ENCODE results near the gene ZNF593. TPM values are rescaled to one million over a fixed set of nuclear protein-coding genes. Genes with fewer than 3 reads are reported as not detected.

ZNF593 gene
- polyA plus RNA-seq, 2 of the 4 experiments (the other 2 are of a cell fraction), result 27.2 to 45.4 TPM

- no peak for DNase-seq (ENCODE audit: low read depth in 1 of 2, low spot score in 1 of 2)
- no peak overlapping the region for H3K4me3 ChIP-seq
- ChIA-PET CTCF (interaction anchor here (1.1 to 7.1 kb wide), 7 partner anchors 9 to 200 kb away, joined by 3 to 46 read pairs (median 5); no protein-coding TSS in a partner anchor), POLR2A (interaction anchor here (1.7 kb wide), 1 partner anchor 23 kb away, joined by 8 read pairs; no protein-coding TSS in a partner anchor)
- FAIRE-seq, result no peak
- no peak for ATAC-seq
- H3K9me3 ChIP-seq, result no peaks in the 10 kb centered on the region
- H3K4me1 ChIP-seq, result peaks cover 39% of the 10 kb centered on the region
- WGBS (ENCODE audit: missing lambda C conversion rate), result 86% methylated on average over 8 of the region's 8 CpGs
- peak overlapping the region; percentile 63; the same call in 1 of the 3 replicates for H3K4me2 ChIP-seq
- TF ChIP-seq CBX8 (IDR thresholded peaks at IDR 0.05) (no peak), SMC3 (IDR thresholded peaks at IDR 0.05) (no peak), BHLHE40 (IDR thresholded peaks at IDR 0.05; ENCODE audit: low read depth, low read length) (no peak)
- H3K27ac ChIP-seq, result peak overlapping the region; percentile 17 to 56; a peak in 3 of 6 replicates
Observed at GRCh38 chr1:26121854-26122773, 47.6 kb upstream of the ZNF593 start.

DNA sequence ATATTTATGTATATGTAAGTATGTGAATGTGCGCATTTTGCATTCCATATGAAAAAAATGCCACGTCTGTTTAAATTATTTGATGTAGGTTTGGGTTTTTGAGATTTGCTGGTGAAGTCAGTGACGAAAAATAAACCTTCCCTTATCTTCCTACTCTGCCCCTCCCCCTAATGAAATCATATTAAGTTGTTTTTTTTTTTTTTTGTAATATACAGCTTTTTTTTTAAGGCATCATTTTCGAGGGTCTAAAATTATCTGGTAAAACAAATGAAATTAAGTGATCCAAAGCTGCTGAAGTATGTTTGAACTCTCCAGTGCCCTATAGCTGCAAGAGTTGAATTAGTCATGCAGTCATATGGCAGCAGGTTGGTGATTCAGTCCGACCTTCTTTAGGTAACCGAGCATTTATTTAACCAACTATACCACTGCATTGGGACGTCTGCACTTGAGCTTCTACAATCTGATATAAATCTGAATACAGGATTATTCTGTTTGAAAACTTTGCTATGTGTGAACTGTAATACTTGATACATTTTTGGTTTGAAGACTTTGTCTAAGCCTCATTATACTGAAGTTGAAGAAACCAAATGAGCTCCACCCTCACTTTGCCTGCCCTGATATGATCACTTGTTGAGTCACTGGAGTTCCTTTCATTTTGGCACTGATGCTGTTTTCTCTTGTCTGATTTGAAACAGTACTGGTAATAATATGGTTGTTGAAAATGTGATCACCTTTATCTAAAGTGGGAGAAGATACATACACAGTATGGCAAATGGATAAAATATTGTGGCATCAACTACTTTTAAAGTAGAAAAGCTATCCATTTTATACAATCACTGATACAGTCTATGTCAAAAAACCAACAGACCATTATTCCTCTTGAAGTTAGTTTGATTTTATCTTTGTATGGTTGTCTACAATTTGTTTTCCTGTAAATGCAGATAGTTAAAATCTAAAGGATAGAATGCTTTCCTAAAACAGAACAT lies 46.4 kb upstream of the ZNF593 start:
- TF ChIP-seq FOSL2 (IDR thresholded peaks at IDR 0.05), result peak; percentile 40; the same call in 1 of the 2 replicates
- TF ChIP-seq FOSL2 (CRISPR knock-in tag; IDR thresholded peaks at IDR 0.05), result peak; percentile 60
- TF ChIP-seq RNF2 (IDR thresholded peaks at IDR 0.05; ENCODE audit: borderline replicate concordance, low read depth), result no peak
- TF ChIP-seq JUNB (IDR thresholded peaks at IDR 0.05), result peak; percentile 41
- ChIA-PET POLR2A (interaction anchor here (0.6 to 1.7 kb wide), 4 partner anchors 10 to 22 kb away, joined by 5 to 8 read pairs (median 6); partner anchors contain the start of gene PDIK1L), CTCF (interaction anchor here (1.0 to 7.1 kb wide), 9 partner anchors 8 to 88 kb away, joined by 3 to 46 read pairs (median 4); no protein-coding TSS in a partner anchor)
- Histone ChIP-seq H3K4me2 (peak overlapping the region; percentile 63), H3K4me3 (no peak overlapping the region), H3K9me3 (no peaks in the 10 kb centered on the region), H3K4me1 (peaks cover 39% of the 10 kb centered on the region), H3K27ac (peak overlapping the region; percentile 26 to 56; a peak in 3 of 6 replicates)
- DNase-seq (ENCODE audit: low read depth in 1 of 2, low spot score in 1 of 2) (peak in 1 of 2 experiments; percentile 21), ATAC-seq (peak; percentile 79 to 87), FAIRE-seq (no peak)
- WGBS (ENCODE audit: missing lambda C conversion rate), result 38% methylated on average over 7 of the region's 7 CpGs

- no peak overlapping the region for H3K4me3 ChIP-seq
- ChIA-PET POLR2A (no interaction called here), CTCF (interaction anchor here (0.7 to 7.1 kb wide), 6 partner anchors 14 to 40 kb away, joined by 3 to 46 read pairs (median 4); no protein-coding TSS in a partner anchor)
- no peak for TF ChIP-seq REST (IDR thresholded peaks at IDR 0.05)
- TF ChIP-seq HMGXB4 (CRISPR knock-in tag; IDR thresholded peaks at IDR 0.05; ENCODE audit: borderline replicate concordance), result no peak
- TF ChIP-seq FOSB (CRISPR knock-in tag; IDR thresholded peaks at IDR 0.05), result no peak
- no peak for TF ChIP-seq RCOR1 (IDR thresholded peaks at IDR 0.05; ENCODE audit: low read depth, low read length)
- no peak for TF ChIP-seq FOXS1 (CRISPR knock-in tag; IDR thresholded peaks at IDR 0.05)
- TF ChIP-seq USF2 (IDR thresholded peaks at IDR 0.05), result no peak
- no peak for TF ChIP-seq ESRRA (IDR thresholded peaks at IDR 0.05; ENCODE audit: borderline replicate concordance, low read length)
- no peak for TF ChIP-seq POLR2A (IDR thresholded peaks at IDR 0.05; ENCODE audit: low read length)
- no peak for TF ChIP-seq ELK1 (IDR thresholded peaks at IDR 0.05; ENCODE audit: low read depth, low read length)
- no peak for TF ChIP-seq NR3C1 (IDR thresholded peaks at IDR 0.05)
- H3K27ac ChIP-seq, result no peak overlapping the region
- peak overlapping the region; percentile 34; the same call in 2 of the 3 replicates for H3K4me2 ChIP-seq
- ATAC-seq (no peak), FAIRE-seq (no peak), DNase-seq (ENCODE audit: low read depth in 1 of 2, low spot score in 1 of 2) (no peak)
- 90% methylated on average over 4 of the region's 4 CpGs for WGBS (ENCODE audit: missing lambda C conversion rate)
- peaks cover 39% of the 10 kb centered on the region for H3K4me1 ChIP-seq
- no peaks in the 10 kb centered on the region for H3K9me3 ChIP-seq
Observed at GRCh38 chr1:26124418-26125331, 45.0 kb upstream of the ZNF593 start.
